ENCODE results near the gene CTDSPL.

The CTDSPL gene

GRCh38 chr3:37892927-37893600 lies 31.4 kb downstream of the CTDSPL start:
- no peak for DNase-seq

GRCh38 chr3:37896827-37897226 lies 35.1 kb downstream of the CTDSPL start:
- no peak for DNase-seq

- no peak for DNase-seq
These were observed 36.1 kb downstream of the CTDSPL start for GRCh38 chr3:37897763-37898162.

- no peak for DNase-seq
These were observed 36.7 kb downstream of the CTDSPL start for GRCh38 chr3:37898424-37898823.

GRCh38 chr3:37899101-37899707 lies 37.5 kb downstream of the CTDSPL start:
- DNase-seq = no peak

- DNase-seq = no peak
These were observed 38.1 kb downstream of the CTDSPL start for GRCh38 chr3:37899711-37900306.

- no peak for DNase-seq
These were observed 40.0 kb downstream of the CTDSPL start for GRCh38 chr3:37901721-37902120.

- DNase-seq = no peak
These were observed 41.0 kb downstream of the CTDSPL start for GRCh38 chr3:37902674-37903073.

- no peak for DNase-seq
These were observed 41.6 kb downstream of the CTDSPL start for GRCh38 chr3:37903320-37903719.

GRCh38 chr3:37903734-37904133 lies 42.1 kb downstream of the CTDSPL start:
- no peak for DNase-seq

GRCh38 chr3:37904601-37905000 lies 42.9 kb downstream of the CTDSPL start:
- no peak for DNase-seq

- DNase-seq = no peak
These were observed 43.7 kb downstream of the CTDSPL start for GRCh38 chr3:37905346-37905745.

- no peak for DNase-seq
These were observed 44.5 kb downstream of the CTDSPL start for GRCh38 chr3:37905987-37906674.

- DNase-seq = no peak
These were observed 45.1 kb downstream of the CTDSPL start for GRCh38 chr3:37906734-37907282.

- DNase-seq = no peak
These were observed 45.7 kb downstream of the CTDSPL start for GRCh38 chr3:37907371-37907770.

- DNase-seq = no peak
These were observed 46.2 kb downstream of the CTDSPL start for GRCh38 chr3:37907906-37908305.

- DNase-seq = no peak
These were observed 47.6 kb downstream of the CTDSPL start for GRCh38 chr3:37909067-37909911.

- DNase-seq = no peak
These were observed 49.2 kb downstream of the CTDSPL start for GRCh38 chr3:37910671-37911400.

GRCh38 chr3:37912052-37912733 lies 50.5 kb downstream of the CTDSPL start:
- no peak for DNase-seq

- no peak for DNase-seq
These were observed 51.8 kb downstream of the CTDSPL start for GRCh38 chr3:37913522-37913921.

GRCh38 chr3:37916685-37917084 lies 55.0 kb downstream of the CTDSPL start:
- DNase-seq = no peak
